Esophagus muscularis mucosa (tissue), 4 donors: ENCODE results near the gene BRD8. TPM values are rescaled to one million over a fixed set of nuclear protein-coding genes. Genes with fewer than 3 reads are reported as not detected.

Source experiments
- DNase-seq: peaks from one replicate; pipeline ENCODE4 v3.0.0-alpha.2; 2017; ENCODE audit errors: extremely low spot score
- H3K27ac ChIP-seq, 4 donors: fragments of 200-600 bp; sonication (generic); replicated peaks in 1 of 4; 1 replicate in 3 of 4; 2 replicates in 1 of 4; pipeline ENCODE4 v1.5.1; 2016 to 2019; ENCODE audit warnings: mild to moderate bottlenecking in 1 of 4
- H3K27me3 ChIP-seq, 4 donors: fragments of 200-600 bp; sonication (generic); one replicate each; pipeline versions ENCODE4 v1.5.1 to v1.6.0; 2016 to 2019
- H3K36me3 ChIP-seq, 4 donors: fragments of 200-600 bp; sonication (generic); one replicate each; pipeline ENCODE4 v1.5.1; 2016 to 2019
- H3K4me1 ChIP-seq, 4 donors: fragments of 200-600 bp; sonication (generic); one replicate each; pipeline ENCODE4 v1.5.1; 2016 to 2019
- H3K4me3 ChIP-seq, 4 donors: fragments of 200-600 bp; sonication (generic); 1 replicate in 2 of 4; 2 replicates in 2 of 4; pipeline ENCODE4 v1.5.1; 2016 to 2019; ENCODE audit warnings: mild to moderate bottlenecking in 4 of 4, moderate library complexity in 1 of 4
- H3K9me3 ChIP-seq, 4 donors: fragments of 200-600 bp; sonication (generic); 1 replicate in 3 of 4; 2 replicates in 1 of 4; pipeline ENCODE4 v1.5.1; 2016 to 2019
- EP300 ChIP-seq: sonication (generic); formaldehyde crosslinking; IDR thresholded peaks from one replicate; pipeline ENCODE4 v1.6.1; 2017; ENCODE audit warnings: antibody characterized with exemption
- POLR2A ChIP-seq: fragments of 450-650 bp; IDR thresholded peaks from one replicate; pipeline ENCODE4 v1.6.1; 2017; ENCODE audit warnings: antibody characterized with exemption, moderate library complexity, mild to moderate bottlenecking, low read depth
- POLR2AphosphoS5 ChIP-seq, 2 donors: sonication (generic); formaldehyde crosslinking; IDR thresholded peaks; one replicate each; pipeline ENCODE4 v1.6.1; 2017; ENCODE audit warnings: antibody characterized with exemption in 2 of 2
- WGBS: methylation state at CpG from one replicate; pipeline ENCODE4 v1.1.5; 2018; 5-methylcytosine and 5-hydroxymethylcytosine counted together
- intact Hi-C: fragments of 100-400 bp; cut with DNase I; formaldehyde crosslinking; loops from one replicate; pipeline ENCODE4 v1.15.1; 2023
- total RNA-seq, 4 donors: library from RNA; depleted of rRNA; stranded (reverse); fragments of >200 nt; gene quantifications; one replicate each; pipeline versions ENCODE4 v1.1.0 to v1.2.1, GENCODE V29; 2016
- TF ChIP-seq, protein P1 (sequence below), 3 experiments: fragments of 200-600 bp in 2 of 3; fragments of 450-650 bp in 1 of 3; sonication (generic) in 2 of 3; IDR thresholded peaks; one replicate each; pipeline ENCODE4 v1.5.1; 2017 to 2019; ENCODE audit warnings: antibody characterized with exemption in 3 of 3, mild to moderate bottlenecking in 2 of 3, moderate library complexity in 1 of 3

The BRD8 gene, protein sequence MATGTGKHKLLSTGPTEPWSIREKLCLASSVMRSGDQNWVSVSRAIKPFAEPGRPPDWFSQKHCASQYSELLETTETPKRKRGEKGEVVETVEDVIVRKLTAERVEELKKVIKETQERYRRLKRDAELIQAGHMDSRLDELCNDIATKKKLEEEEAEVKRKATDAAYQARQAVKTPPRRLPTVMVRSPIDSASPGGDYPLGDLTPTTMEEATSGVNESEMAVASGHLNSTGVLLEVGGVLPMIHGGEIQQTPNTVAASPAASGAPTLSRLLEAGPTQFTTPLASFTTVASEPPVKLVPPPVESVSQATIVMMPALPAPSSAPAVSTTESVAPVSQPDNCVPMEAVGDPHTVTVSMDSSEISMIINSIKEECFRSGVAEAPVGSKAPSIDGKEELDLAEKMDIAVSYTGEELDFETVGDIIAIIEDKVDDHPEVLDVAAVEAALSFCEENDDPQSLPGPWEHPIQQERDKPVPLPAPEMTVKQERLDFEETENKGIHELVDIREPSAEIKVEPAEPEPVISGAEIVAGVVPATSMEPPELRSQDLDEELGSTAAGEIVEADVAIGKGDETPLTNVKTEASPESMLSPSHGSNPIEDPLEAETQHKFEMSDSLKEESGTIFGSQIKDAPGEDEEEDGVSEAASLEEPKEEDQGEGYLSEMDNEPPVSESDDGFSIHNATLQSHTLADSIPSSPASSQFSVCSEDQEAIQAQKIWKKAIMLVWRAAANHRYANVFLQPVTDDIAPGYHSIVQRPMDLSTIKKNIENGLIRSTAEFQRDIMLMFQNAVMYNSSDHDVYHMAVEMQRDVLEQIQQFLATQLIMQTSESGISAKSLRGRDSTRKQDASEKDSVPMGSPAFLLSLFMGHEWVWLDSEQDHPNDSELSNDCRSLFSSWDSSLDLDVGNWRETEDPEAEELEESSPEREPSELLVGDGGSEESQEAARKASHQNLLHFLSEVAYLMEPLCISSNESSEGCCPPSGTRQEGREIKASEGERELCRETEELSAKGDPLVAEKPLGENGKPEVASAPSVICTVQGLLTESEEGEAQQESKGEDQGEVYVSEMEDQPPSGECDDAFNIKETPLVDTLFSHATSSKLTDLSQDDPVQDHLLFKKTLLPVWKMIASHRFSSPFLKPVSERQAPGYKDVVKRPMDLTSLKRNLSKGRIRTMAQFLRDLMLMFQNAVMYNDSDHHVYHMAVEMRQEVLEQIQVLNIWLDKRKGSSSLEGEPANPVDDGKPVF
- total RNA-seq = 10 to 100 TPM; 27.3 to 41.5 (median 31.2) TPM

DNA sequence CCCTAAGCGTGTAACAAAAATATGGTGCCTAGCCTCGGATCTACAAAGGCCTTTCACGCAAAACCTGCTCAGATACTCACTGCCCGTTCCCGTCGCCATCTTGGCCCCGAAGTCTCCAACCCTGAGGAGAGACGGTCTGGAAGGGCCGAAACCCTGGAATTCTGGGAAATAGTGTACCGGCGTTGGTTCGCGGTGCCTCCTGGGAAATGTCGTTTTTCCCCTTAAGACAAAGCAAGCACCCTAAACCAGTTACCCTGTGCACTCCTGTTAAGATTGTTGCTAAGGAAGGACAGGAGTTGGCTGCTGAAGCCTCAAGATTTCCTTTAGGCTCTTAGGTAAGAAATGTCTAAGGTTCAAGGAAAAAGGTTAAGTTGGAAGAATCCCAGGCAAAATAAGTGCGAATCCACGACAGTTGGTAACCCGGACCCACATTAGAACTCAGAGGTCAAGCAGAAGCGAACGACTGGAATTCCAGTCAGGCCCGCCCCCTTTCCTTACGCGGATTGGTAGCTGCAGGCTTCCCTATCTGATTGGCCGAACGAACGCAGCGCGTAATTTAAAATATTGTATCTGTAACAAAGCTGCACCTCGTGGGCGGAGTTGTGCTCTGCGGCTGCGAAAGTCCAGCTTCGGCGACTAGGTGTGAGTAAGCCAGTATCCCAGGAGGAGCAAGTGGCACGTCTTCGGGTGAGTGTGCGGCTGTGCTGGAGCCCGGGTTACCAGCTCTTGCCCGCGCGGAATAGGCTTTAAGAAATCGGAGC, at the start of gene BRD8, which contains the start of gene KIF20A:
Gene BRD8 (minus strand): TSS at position 115 of the 761 bp plus-strand sequence. CDS start 16 bp downstream, at position 99.
Gene KIF20A (plus strand): TSS at position 597 of the 761 bp plus-strand sequence. CDS start 569 bp downstream, outside the sequence.
- peak within 1 kb of the TSS; percentile 72 to 88 (median 86) for H3K4me3 ChIP-seq
- TF ChIP-seq POLR2AphosphoS5 (IDR thresholded peaks at IDR 0.05) = peak; percentile 81 to 86
- TF ChIP-seq, protein P1, sequence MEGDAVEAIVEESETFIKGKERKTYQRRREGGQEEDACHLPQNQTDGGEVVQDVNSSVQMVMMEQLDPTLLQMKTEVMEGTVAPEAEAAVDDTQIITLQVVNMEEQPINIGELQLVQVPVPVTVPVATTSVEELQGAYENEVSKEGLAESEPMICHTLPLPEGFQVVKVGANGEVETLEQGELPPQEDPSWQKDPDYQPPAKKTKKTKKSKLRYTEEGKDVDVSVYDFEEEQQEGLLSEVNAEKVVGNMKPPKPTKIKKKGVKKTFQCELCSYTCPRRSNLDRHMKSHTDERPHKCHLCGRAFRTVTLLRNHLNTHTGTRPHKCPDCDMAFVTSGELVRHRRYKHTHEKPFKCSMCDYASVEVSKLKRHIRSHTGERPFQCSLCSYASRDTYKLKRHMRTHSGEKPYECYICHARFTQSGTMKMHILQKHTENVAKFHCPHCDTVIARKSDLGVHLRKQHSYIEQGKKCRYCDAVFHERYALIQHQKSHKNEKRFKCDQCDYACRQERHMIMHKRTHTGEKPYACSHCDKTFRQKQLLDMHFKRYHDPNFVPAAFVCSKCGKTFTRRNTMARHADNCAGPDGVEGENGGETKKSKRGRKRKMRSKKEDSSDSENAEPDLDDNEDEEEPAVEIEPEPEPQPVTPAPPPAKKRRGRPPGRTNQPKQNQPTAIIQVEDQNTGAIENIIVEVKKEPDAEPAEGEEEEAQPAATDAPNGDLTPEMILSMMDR (IDR thresholded peaks at IDR 0.05) = no peak
- 0% methylated on average over 32 of the region's 41 CpGs for WGBS
- intact Hi-C loops = no loop called here
- peaks cover 6 to 41% (median 34%) of the 10 kb centered on the region in 4 donors for H3K36me3 ChIP-seq
- H3K27me3 ChIP-seq = no peaks in the 10 kb centered on the region
- no peaks in the 10 kb centered on the region for H3K9me3 ChIP-seq
- H3K27ac ChIP-seq = peak within 1 kb of the TSS; percentile 86 to 91 (median 89)
- peak; percentile 99 for DNase-seq
- H3K4me1 ChIP-seq = peaks cover 19 to 37% (median 29%) of the 10 kb centered on the region in 4 donors

DNA sequence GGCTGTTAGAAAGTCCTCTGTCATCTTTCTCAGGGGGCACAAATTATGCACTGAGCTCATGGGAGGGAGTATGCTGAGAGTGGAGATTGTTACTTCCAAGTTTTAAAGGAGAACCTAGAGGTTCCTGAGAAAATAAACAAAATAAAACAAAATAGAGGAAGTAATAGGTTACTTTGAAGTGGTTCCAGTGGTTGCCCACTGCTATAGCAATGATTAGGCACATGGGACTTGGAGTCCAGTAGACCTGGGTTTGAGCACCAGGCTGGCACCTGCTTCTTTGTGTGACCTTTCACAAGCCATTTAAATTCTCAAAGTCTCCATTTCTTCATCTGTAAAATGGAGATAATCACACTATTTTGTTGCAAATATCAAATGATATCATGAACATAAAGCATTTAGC, 48.5 kb upstream of the BRD8 start:
- no peak overlapping the region for H3K27ac ChIP-seq
- no peaks in the 10 kb centered on the region for H3K36me3 ChIP-seq
- H3K27me3 ChIP-seq = no peaks in the 10 kb centered on the region
- no peak for DNase-seq
- H3K4me3 ChIP-seq = no peak overlapping the region
- TF ChIP-seq POLR2AphosphoS5 (IDR thresholded peaks at IDR 0.05) = no peak
- TF ChIP-seq, protein P1 (IDR thresholded peaks at IDR 0.05) = no peak
- no peak for TF ChIP-seq POLR2A
- no peak for TF ChIP-seq EP300
- peaks cover 12 to 25% (median 17%) of the 10 kb centered on the region in 4 donors for H3K4me1 ChIP-seq
- intact Hi-C loops = no loop called here
- H3K9me3 ChIP-seq = peaks cover 0 to 11% (median 2%) of the 10 kb centered on the region in 4 donors

DNA sequence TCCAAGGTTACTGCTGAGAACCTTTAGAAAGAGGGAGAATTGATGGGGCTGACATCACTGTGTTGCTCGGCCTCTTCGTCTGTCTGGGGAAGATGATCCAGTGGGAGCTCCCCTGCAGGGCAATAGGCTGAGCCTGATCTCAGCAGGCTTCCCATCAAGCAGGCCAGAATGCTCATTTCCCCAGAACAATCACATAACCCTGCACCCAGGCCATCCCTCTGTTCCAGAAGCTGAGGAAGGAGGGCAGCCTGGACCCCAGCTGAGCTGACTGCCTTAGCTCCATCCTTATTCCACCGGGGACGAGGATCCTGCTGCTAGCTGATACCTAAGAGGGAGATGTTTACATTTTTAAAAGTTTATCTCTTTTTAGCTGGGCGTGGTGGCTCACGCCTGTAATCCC, 46.3 kb upstream of the BRD8 start:
- TF ChIP-seq EP300 (no peak), POLR2A (no peak), POLR2AphosphoS5 (IDR thresholded peaks at IDR 0.05) (no peak)
- TF ChIP-seq, protein P1 (IDR thresholded peaks at IDR 0.05) = no peak
- Histone ChIP-seq H3K9me3 (peaks cover 0 to 11% (median 2%) of the 10 kb centered on the region in 4 donors), H3K36me3 (no peaks in the 10 kb centered on the region), H3K27ac (no peak overlapping the region), H3K27me3 (no peaks in the 10 kb centered on the region), H3K4me3 (no peak overlapping the region), H3K4me1 (peaks cover 5 to 10% (median 8%) of the 10 kb centered on the region in 4 donors)
- WGBS = 86% methylated on average over 6 of the region's 6 CpGs
- intact Hi-C loops = no loop called here
- no peak for DNase-seq

DNA sequence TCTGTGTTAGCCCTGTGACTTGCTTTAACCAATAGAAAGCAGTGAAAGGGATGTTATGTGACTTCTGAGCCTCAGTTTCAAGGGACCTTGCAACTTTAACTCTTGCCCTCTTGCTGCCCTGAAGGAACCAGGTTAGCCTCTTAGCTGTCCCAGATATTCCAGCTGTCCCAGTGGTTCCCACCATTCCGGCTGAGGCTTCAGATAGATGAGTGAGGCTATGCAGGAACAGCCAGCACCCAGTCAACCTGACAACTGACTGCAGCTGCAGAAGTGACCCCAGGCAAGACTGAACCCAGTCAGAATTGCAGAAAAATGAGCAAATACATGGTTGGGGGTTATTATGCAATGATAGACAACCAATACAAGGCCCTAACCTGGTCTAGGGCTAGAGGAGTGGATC, 45.1 kb upstream of the BRD8 start:
- no peak overlapping the region for H3K27ac ChIP-seq
- no peak overlapping the region for H3K4me3 ChIP-seq
- no peaks in the 10 kb centered on the region for H3K27me3 ChIP-seq
- WGBS = 100% methylated on average over 1 of the region's 1 CpG
- no peaks in the 10 kb centered on the region for H3K36me3 ChIP-seq
- no peak for DNase-seq
- peaks cover 0 to 11% (median 2%) of the 10 kb centered on the region in 4 donors for H3K9me3 ChIP-seq
- H3K4me1 ChIP-seq = peaks cover 5 to 10% (median 8%) of the 10 kb centered on the region in 4 donors
- no peak for TF ChIP-seq POLR2A
- TF ChIP-seq, protein P1 (IDR thresholded peaks at IDR 0.05) = no peak
- TF ChIP-seq EP300 = no peak
- TF ChIP-seq POLR2AphosphoS5 (IDR thresholded peaks at IDR 0.05) = no peak
- intact Hi-C loops = loop anchor here (1.0 to 2.0 kb wide), 2 partner anchors 60 to 187 kb away; no protein-coding TSS in a partner anchor
